ENCODE results near the gene NLK. TPM values are rescaled to one million over a fixed set of nuclear protein-coding genes. Genes with fewer than 3 reads are reported as not detected.

NLK gene
- total RNA-seq, 2 experiments from 2014 or later, result 18.1 to 27.8 TPM

DNA sequence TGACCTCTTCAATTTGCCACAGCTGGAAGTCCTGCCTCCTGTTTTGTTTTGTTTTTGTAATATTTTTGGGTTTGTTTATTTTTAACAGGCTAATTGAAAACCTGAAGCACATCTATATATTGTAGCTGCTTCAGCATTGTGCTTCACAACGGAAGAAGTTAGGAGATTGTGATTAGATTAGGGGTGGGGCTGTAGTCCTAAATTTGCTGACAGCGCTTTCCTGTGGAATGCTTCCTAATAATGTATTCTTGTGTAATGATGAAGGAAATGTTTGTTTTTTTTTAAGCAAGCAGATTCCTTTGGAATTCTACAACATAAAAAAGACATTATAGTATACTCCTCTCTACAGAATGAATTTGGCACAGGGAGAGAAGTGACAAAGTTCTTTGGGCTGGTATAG lies 70.1 kb downstream of the NLK start:
- Histone ChIP-seq H3K79me2 (ENCODE audit: insufficient read depth, low read depth, low read length) (no peaks in the 10 kb centered on the region), H3K4me2 (ENCODE audit: low read length) (no peak overlapping the region), H3K9me2 (ENCODE audit: insufficient read depth, low read length) (no peaks in the 10 kb centered on the region), H3K4me1 (ENCODE audit: insufficient read depth, low read length, poor library complexity, severe bottlenecking) (no peaks in the 10 kb centered on the region), H3K27ac (ENCODE audit: low read depth, low read length, poor library complexity, severe bottlenecking) (no peak overlapping the region), H2AFZ (ENCODE audit: low read length) (no peak overlapping the region), H3K9me3 (ENCODE audit: low read length) (no peaks in the 10 kb centered on the region), H3K4me3 (ENCODE audit: low read depth, low read length, poor library complexity, severe bottlenecking) (no peak overlapping the region), H4K20me1 (ENCODE audit: insufficient read depth, low read length) (no peaks in the 10 kb centered on the region), H3K36me3 (ENCODE audit: insufficient read depth, low read length) (no peaks in the 10 kb centered on the region)
- DNase-seq (ENCODE audit: low spot score), result no peak
- POLR2A ChIA-PET, result no interaction called here
- CTCF ChIA-PET (ENCODE audit: unreplicated experiment), result no interaction called here
- intact Hi-C loops (cut with micrococcal nuclease; ENCODE audit: unreplicated experiment), result no loop called here
- no TSS peak for BruUV-seq (replicated peaks)
- TF ChIP-seq EZH2phosphoT487 (IDR thresholded peaks at IDR 0.05; ENCODE audit: borderline replicate concordance, low read depth, low read length), result no peak
- TF ChIP-seq, protein P1, sequence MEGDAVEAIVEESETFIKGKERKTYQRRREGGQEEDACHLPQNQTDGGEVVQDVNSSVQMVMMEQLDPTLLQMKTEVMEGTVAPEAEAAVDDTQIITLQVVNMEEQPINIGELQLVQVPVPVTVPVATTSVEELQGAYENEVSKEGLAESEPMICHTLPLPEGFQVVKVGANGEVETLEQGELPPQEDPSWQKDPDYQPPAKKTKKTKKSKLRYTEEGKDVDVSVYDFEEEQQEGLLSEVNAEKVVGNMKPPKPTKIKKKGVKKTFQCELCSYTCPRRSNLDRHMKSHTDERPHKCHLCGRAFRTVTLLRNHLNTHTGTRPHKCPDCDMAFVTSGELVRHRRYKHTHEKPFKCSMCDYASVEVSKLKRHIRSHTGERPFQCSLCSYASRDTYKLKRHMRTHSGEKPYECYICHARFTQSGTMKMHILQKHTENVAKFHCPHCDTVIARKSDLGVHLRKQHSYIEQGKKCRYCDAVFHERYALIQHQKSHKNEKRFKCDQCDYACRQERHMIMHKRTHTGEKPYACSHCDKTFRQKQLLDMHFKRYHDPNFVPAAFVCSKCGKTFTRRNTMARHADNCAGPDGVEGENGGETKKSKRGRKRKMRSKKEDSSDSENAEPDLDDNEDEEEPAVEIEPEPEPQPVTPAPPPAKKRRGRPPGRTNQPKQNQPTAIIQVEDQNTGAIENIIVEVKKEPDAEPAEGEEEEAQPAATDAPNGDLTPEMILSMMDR (conservative IDR thresholded peaks at IDR 0.05; ENCODE audit: low read length), result no peak

DNA sequence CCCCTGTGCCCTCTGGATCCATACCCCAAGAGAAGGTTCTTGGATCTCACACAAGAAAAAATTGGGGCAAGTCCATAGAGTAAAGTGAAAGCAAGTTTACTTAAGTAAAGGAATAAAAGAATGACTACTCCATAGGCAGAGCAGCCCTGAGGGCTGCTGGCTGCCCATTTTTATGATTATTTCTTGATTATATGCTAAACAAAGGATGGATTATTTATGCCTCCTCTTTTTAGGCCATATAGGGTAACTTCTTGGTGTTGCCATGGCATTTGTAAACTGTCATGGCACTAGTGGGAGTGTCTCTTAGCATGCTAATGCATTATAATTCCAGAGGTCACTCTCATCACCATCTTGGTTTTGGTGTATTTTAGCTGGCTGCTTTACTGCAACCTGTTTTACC lies 70.8 kb downstream of the NLK start:
- no peak for TF ChIP-seq EZH2phosphoT487 (IDR thresholded peaks at IDR 0.05; ENCODE audit: borderline replicate concordance, low read depth, low read length)
- TF ChIP-seq, protein P1 (conservative IDR thresholded peaks at IDR 0.05; ENCODE audit: low read length), result no peak
- POLR2A ChIA-PET, result no interaction called here
- BruUV-seq (replicated peaks), result no TSS peak

DNA sequence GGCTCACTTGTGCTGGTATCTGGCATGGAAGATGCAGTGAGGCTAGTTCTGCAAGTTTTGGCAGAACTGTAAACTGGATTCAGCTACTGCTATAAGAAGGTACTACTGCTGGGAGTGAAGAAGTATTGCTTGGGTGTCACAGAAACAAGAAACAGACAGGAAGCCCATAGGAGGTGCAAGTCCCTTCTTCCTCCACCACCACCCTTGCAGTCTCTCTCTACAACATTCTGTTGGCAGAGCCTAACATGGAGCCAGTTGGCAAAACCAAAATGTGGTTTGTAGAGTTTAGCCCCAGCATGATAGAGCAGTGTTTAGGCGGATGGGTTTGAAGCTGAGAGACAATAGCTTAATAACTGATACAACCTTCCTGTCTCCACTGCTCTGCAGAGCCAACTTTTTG lies 72.6 kb downstream of the NLK start:
- Histone ChIP-seq H4K20me1 (ENCODE audit: insufficient read depth, low read length) (no peaks in the 10 kb centered on the region), H3K4me1 (ENCODE audit: insufficient read depth, low read length, poor library complexity, severe bottlenecking) (no peaks in the 10 kb centered on the region), H3K36me3 (ENCODE audit: insufficient read depth, low read length) (no peaks in the 10 kb centered on the region), H3K9me2 (ENCODE audit: insufficient read depth, low read length) (no peaks in the 10 kb centered on the region), H3K27ac (ENCODE audit: low read depth, low read length, poor library complexity, severe bottlenecking) (no peak overlapping the region), H2AFZ (ENCODE audit: low read length) (no peak overlapping the region), H3K4me3 (ENCODE audit: low read depth, low read length, poor library complexity, severe bottlenecking) (no peak overlapping the region), H3K9me3 (ENCODE audit: low read length) (no peaks in the 10 kb centered on the region), H3K79me2 (ENCODE audit: insufficient read depth, low read depth, low read length) (no peaks in the 10 kb centered on the region; the same call in 1 of the 2 replicates), H3K4me2 (ENCODE audit: low read length) (no peak overlapping the region)
- ChIA-PET POLR2A (interaction anchor here (0.6 to 1.4 kb wide), 2 partner anchors 35 to 52 kb away, joined by 3 to 4 read pairs; no protein-coding TSS in a partner anchor), CTCF (ENCODE audit: unreplicated experiment) (no interaction called here)
- no TSS peak for BruUV-seq (replicated peaks)
- DNase-seq (ENCODE audit: low spot score), result no peak
- intact Hi-C loops (cut with micrococcal nuclease; ENCODE audit: unreplicated experiment), result loop anchor here (5.0 kb wide), 1 partner anchor 43 kb away; no protein-coding TSS in a partner anchor
- TF ChIP-seq EZH2phosphoT487 (IDR thresholded peaks at IDR 0.05; ENCODE audit: borderline replicate concordance, low read depth, low read length), result no peak
- TF ChIP-seq, protein P1 (conservative IDR thresholded peaks at IDR 0.05; ENCODE audit: low read length), result no peak

More for the DNA sequence above, 70.8 kb downstream of the NLK start:
- Histone ChIP-seq H2AFZ (ENCODE audit: low read length) (no peak overlapping the region), H3K4me2 (ENCODE audit: low read length) (no peak overlapping the region), H3K9me2 (ENCODE audit: insufficient read depth, low read length) (no peaks in the 10 kb centered on the region), H3K36me3 (ENCODE audit: insufficient read depth, low read length) (no peaks in the 10 kb centered on the region), H3K4me1 (ENCODE audit: insufficient read depth, low read length, poor library complexity, severe bottlenecking) (no peaks in the 10 kb centered on the region), H3K4me3 (ENCODE audit: low read depth, low read length, poor library complexity, severe bottlenecking) (no peak overlapping the region), H3K9me3 (ENCODE audit: low read length) (no peaks in the 10 kb centered on the region), H3K79me2 (ENCODE audit: insufficient read depth, low read depth, low read length) (no peaks in the 10 kb centered on the region), H4K20me1 (ENCODE audit: insufficient read depth, low read length) (no peaks in the 10 kb centered on the region), H3K27ac (ENCODE audit: low read depth, low read length, poor library complexity, severe bottlenecking) (no peak overlapping the region)
- no peak for DNase-seq (ENCODE audit: low spot score)
- CTCF ChIA-PET (ENCODE audit: unreplicated experiment), result no interaction called here
- intact Hi-C loops (cut with micrococcal nuclease; ENCODE audit: unreplicated experiment), result no loop called here

All from OCI-LY7 (cell line).